Measurements from ENCODE around the gene MLYCD. TPM values are rescaled to one million over a fixed set of nuclear protein-coding genes. Genes with fewer than 3 reads are reported as not detected.

The MLYCD gene
- total RNA-seq, 1 donor from 2014 or later: 7.4 TPM

GRCh38 chr16:83960521-83961249 lies 61.8 kb downstream of the MLYCD start:
- DNase-seq (ENCODE audit: low spot score in 2 of 2, unreplicated experiment in 2 of 2): no peak
- Mint-ChIP-seq H3K4me1 (no peaks in the 10 kb centered on the region), H3K9me3 (no peaks in the 10 kb centered on the region), H3K27ac (no peak overlapping the region), H3K27me3 (ENCODE audit: low read depth) (no peaks in the 10 kb centered on the region), H3K4me3 (no peak overlapping the region), H3K36me3 (no peaks in the 10 kb centered on the region)
- no peak for TF ChIP-seq CTCF (IDR thresholded peaks at IDR 0.05; ENCODE audit: unreplicated experiment)

GRCh38 chr16:83961591-83961990 lies 62.7 kb downstream of the MLYCD start:
- DNase-seq (ENCODE audit: low spot score in 2 of 2, unreplicated experiment in 2 of 2): no peak
- Mint-ChIP-seq H3K9me3 (no peaks in the 10 kb centered on the region), H3K4me1 (no peaks in the 10 kb centered on the region), H3K27ac (no peak overlapping the region), H3K36me3 (no peaks in the 10 kb centered on the region), H3K4me3 (no peak overlapping the region), H3K27me3 (ENCODE audit: low read depth) (no peaks in the 10 kb centered on the region)
- no peak for TF ChIP-seq CTCF (IDR thresholded peaks at IDR 0.05; ENCODE audit: unreplicated experiment)

- Mint-ChIP-seq H3K4me1 (no peaks in the 10 kb centered on the region), H3K27ac (no peak overlapping the region), H3K9me3 (no peaks in the 10 kb centered on the region), H3K4me3 (no peak overlapping the region), H3K27me3 (ENCODE audit: low read depth) (peaks cover 2% of the 10 kb centered on the region), H3K36me3 (no peaks in the 10 kb centered on the region)
- DNase-seq (ENCODE audit: low spot score in 2 of 2, unreplicated experiment in 2 of 2): no peak
- no peak for TF ChIP-seq CTCF (IDR thresholded peaks at IDR 0.05; ENCODE audit: unreplicated experiment)
These were observed 64.6 kb downstream of the MLYCD start for GRCh38 chr16:83963277-83964119.

GRCh38 chr16:83964684-83965443 lies 65.9 kb downstream of the MLYCD start:
- H3K9me3 Mint-ChIP-seq: no peaks in the 10 kb centered on the region
- H3K27ac Mint-ChIP-seq: no peak overlapping the region
- no peak for DNase-seq (ENCODE audit: low spot score in 2 of 2, unreplicated experiment in 2 of 2)
- peaks cover 2% of the 10 kb centered on the region for H3K4me1 Mint-ChIP-seq
- peaks cover 12% of the 10 kb centered on the region for H3K27me3 Mint-ChIP-seq (ENCODE audit: low read depth)
- H3K4me3 Mint-ChIP-seq: no peak overlapping the region
- no peaks in the 10 kb centered on the region for H3K36me3 Mint-ChIP-seq
- no peak for TF ChIP-seq CTCF (IDR thresholded peaks at IDR 0.05; ENCODE audit: unreplicated experiment)

- Mint-ChIP-seq H3K4me1 (peaks cover 2% of the 10 kb centered on the region), H3K27ac (no peak overlapping the region), H3K36me3 (no peaks in the 10 kb centered on the region), H3K27me3 (ENCODE audit: low read depth) (peaks cover 17% of the 10 kb centered on the region), H3K4me3 (no peak overlapping the region), H3K9me3 (no peaks in the 10 kb centered on the region)
- DNase-seq (ENCODE audit: low spot score in 2 of 2, unreplicated experiment in 2 of 2): no peak
- TF ChIP-seq CTCF (IDR thresholded peaks at IDR 0.05; ENCODE audit: unreplicated experiment): no peak
These were observed 66.7 kb downstream of the MLYCD start for GRCh38 chr16:83965444-83966152.

Measured in mesothelial cell of epicardium (in vitro differentiated cells).